ENCODE measurements around the gene REG4. TPM values are rescaled to one million over a fixed set of nuclear protein-coding genes. Genes with fewer than 3 reads are reported as not detected.

REG4 gene
- polyA plus RNA-seq, 1 of the 3 experiments (the other 2 are of a cell fraction), result not detected

- Histone ChIP-seq H2AFZ (ENCODE audit: low read depth) (no peak overlapping the region), H3F3A (replicated peaks; ENCODE audit: insufficient read depth) (no peaks in the 10 kb centered on the region), H3K79me2 (ENCODE audit: insufficient read depth) (no peaks in the 10 kb centered on the region), H3K9me3 (no peaks in the 10 kb centered on the region), H3K4me1 (ENCODE audit: control insufficient read depth in 1 of 2, insufficient read depth in 2 of 2, low read depth in 1 of 2, low read length in 1 of 2) (no peaks in the 10 kb centered on the region; a peak in 1 of 4 replicates), H3K9ac (no peak overlapping the region), H3K4me3 (ENCODE audit: low read depth in 2 of 2, low read length in 1 of 2) (no peak overlapping the region), H3K9me2 (no peaks in the 10 kb centered on the region), H4K20me1 (ENCODE audit: insufficient read depth) (no peaks in the 10 kb centered on the region), H3K27me3 (ENCODE audit: insufficient read depth) (no peaks in the 10 kb centered on the region), H3K36me3 (replicated peaks in 1 of 2; ENCODE audit: control insufficient read depth in 1 of 2, insufficient read depth in 2 of 2, low read length in 1 of 2) (no peaks in the 10 kb centered on the region), H3K4me2 (no peak overlapping the region), H3K27ac (ENCODE audit: low read depth in 2 of 2, low read length in 1 of 2) (no peak overlapping the region)
- WGBS (ENCODE audit: low lambda C conversion rate), result 82% methylated on average over 4 of the region's 4 CpGs
- POLR2A ChIA-PET, result no interaction called here
- no peak for DNase-seq
- CTCF ChIA-PET, result interaction anchor here (0.5 to 0.8 kb wide), 2 partner anchors 18 to 94 kb away, joined by 3 read pairs; no protein-coding TSS in a partner anchor
- no peak for TF ChIP-seq TAF1 (IDR thresholded peaks at IDR 0.05; ENCODE audit: borderline replicate concordance, low read depth, low read length)
- no peak for TF ChIP-seq RFX5 (IDR thresholded peaks at IDR 0.05; ENCODE audit: low read length)
- no peak for TF ChIP-seq RXRA (IDR thresholded peaks at IDR 0.05; ENCODE audit: borderline replicate concordance, low read depth)
- TF ChIP-seq CTCF (IDR thresholded peaks at IDR 0.05), result no peak
- TF ChIP-seq SIN3A (IDR thresholded peaks at IDR 0.05; ENCODE audit: borderline replicate concordance, low read depth, low read length), result no peak
- TF ChIP-seq YY1 (IDR thresholded peaks at IDR 0.05; ENCODE audit: low read depth), result no peak
- TF ChIP-seq TEAD4 (IDR thresholded peaks at IDR 0.05; ENCODE audit: borderline replicate concordance, insufficient read depth), result no peak
Measured at GRCh38 chr1:119791377-119791776, 19.9 kb downstream of the REG4 start.

- TF ChIP-seq RFX5 (IDR thresholded peaks at IDR 0.05; ENCODE audit: low read length), result no peak
- no peak for TF ChIP-seq POLR2AphosphoS5 (IDR thresholded peaks at IDR 0.05; ENCODE audit: low read depth, low read length)
- no peak for TF ChIP-seq MXI1 (IDR thresholded peaks at IDR 0.05; ENCODE audit: low read depth, low read length)
- no peak for TF ChIP-seq FOXJ3 (CRISPR knock-in tag; IDR thresholded peaks at IDR 0.05)
- no peak for TF ChIP-seq RXRA (IDR thresholded peaks at IDR 0.05; ENCODE audit: borderline replicate concordance, low read depth)
- TF ChIP-seq ELF1 (IDR thresholded peaks at IDR 0.05), result no peak
- TF ChIP-seq, protein P1, sequence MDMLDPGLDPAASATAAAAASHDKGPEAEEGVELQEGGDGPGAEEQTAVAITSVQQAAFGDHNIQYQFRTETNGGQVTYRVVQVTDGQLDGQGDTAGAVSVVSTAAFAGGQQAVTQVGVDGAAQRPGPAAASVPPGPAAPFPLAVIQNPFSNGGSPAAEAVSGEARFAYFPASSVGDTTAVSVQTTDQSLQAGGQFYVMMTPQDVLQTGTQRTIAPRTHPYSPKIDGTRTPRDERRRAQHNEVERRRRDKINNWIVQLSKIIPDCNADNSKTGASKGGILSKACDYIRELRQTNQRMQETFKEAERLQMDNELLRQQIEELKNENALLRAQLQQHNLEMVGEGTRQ (IDR thresholded peaks at IDR 0.05; ENCODE audit: borderline replicate concordance, low read depth, low read length), result no peak
- TF ChIP-seq MAX (IDR thresholded peaks at IDR 0.05; ENCODE audit: low read depth), result no peak
- TF ChIP-seq JUND (IDR thresholded peaks at IDR 0.05), result no peak
- Histone ChIP-seq H3K27ac (ENCODE audit: low read depth in 2 of 2, low read length in 1 of 2) (no peak overlapping the region), H3K27me3 (ENCODE audit: insufficient read depth) (no peaks in the 10 kb centered on the region; the same call in 1 of the 2 replicates), H3K4me3 (ENCODE audit: low read depth in 2 of 2, low read length in 1 of 2) (no peak overlapping the region), H3K79me2 (ENCODE audit: insufficient read depth) (no peaks in the 10 kb centered on the region), H3K9me3 (no peaks in the 10 kb centered on the region), H3K4me2 (no peak overlapping the region), H3K4me1 (ENCODE audit: control insufficient read depth in 1 of 2, insufficient read depth in 2 of 2, low read depth in 1 of 2, low read length in 1 of 2) (no peaks in the 10 kb centered on the region; a peak in 1 of 4 replicates), H3K9me2 (no peaks in the 10 kb centered on the region), H2AFZ (ENCODE audit: low read depth) (no peak overlapping the region), H4K20me1 (ENCODE audit: insufficient read depth) (no peaks in the 10 kb centered on the region), H3K36me3 (replicated peaks in 1 of 2; ENCODE audit: control insufficient read depth in 1 of 2, insufficient read depth in 2 of 2, low read length in 1 of 2) (no peaks in the 10 kb centered on the region), H3F3A (replicated peaks; ENCODE audit: insufficient read depth) (no peaks in the 10 kb centered on the region), H3K9ac (no peak overlapping the region)
- no peak for DNase-seq
- WGBS (ENCODE audit: low lambda C conversion rate), result 61% methylated on average over 9 of the region's 9 CpGs
- ChIA-PET CTCF (interaction anchor here (1.3 to 2.5 kb wide), 3 partner anchors 16 to 46 kb away, joined by 3 to 12 read pairs (median 4); no protein-coding TSS in a partner anchor), POLR2A (no interaction called here)
Measured at GRCh38 chr1:119790451-119791198, 20.6 kb downstream of the REG4 start.

Data from SK-N-SH (cell line).